Measurements from ENCODE around the gene CACNG5. TPM values are rescaled to one million over a fixed set of nuclear protein-coding genes. Genes with fewer than 3 reads are reported as not detected.

Gene CACNG5
- not detected in 2 replicates for total RNA-seq

GRCh38 chr17:66834919-66835454 is at the start of gene CACNG5:
CACNG5 (plus strand) TSS chr17:66835117; CDS start chr17:66877333, 42,216 bp downstream.
- intact Hi-C loops (cut with micrococcal nuclease) = no loop called here

- intact Hi-C loops (cut with micrococcal nuclease) = no loop called here
Observed at GRCh38 chr17:66786107-66786506, 48.8 kb upstream of the CACNG5 start.

GRCh38 chr17:66787914-66788313 is 47.0 kb upstream of the CACNG5 start:
- intact Hi-C loops (cut with micrococcal nuclease) = no loop called here

- intact Hi-C loops (cut with micrococcal nuclease) = no loop called here
Observed at GRCh38 chr17:66789093-66789492, 45.8 kb upstream of the CACNG5 start.

GRCh38 chr17:66789961-66790437 is 44.9 kb upstream of the CACNG5 start:
- intact Hi-C loops (cut with micrococcal nuclease) = no loop called here

GRCh38 chr17:66790501-66791061 is 44.3 kb upstream of the CACNG5 start:
- intact Hi-C loops (cut with micrococcal nuclease) = no loop called here

- intact Hi-C loops (cut with micrococcal nuclease) = no loop called here
Observed at GRCh38 chr17:66791347-66791746, 43.6 kb upstream of the CACNG5 start.

- intact Hi-C loops (cut with micrococcal nuclease) = no loop called here
Observed at GRCh38 chr17:66793814-66794213, 41.1 kb upstream of the CACNG5 start.

GRCh38 chr17:66795486-66795885 is 39.4 kb upstream of the CACNG5 start:
- intact Hi-C loops (cut with micrococcal nuclease) = no loop called here

- intact Hi-C loops (cut with micrococcal nuclease) = no loop called here
Observed at GRCh38 chr17:66799849-66800537, 34.9 kb upstream of the CACNG5 start.

- intact Hi-C loops (cut with micrococcal nuclease) = no loop called here
Observed at GRCh38 chr17:66803474-66803951, 31.4 kb upstream of the CACNG5 start.

GRCh38 chr17:66805567-66805966 is 29.4 kb upstream of the CACNG5 start:
- intact Hi-C loops (cut with micrococcal nuclease) = no loop called here

GRCh38 chr17:66807182-66807581 is 27.7 kb upstream of the CACNG5 start:
- intact Hi-C loops (cut with micrococcal nuclease) = no loop called here

- intact Hi-C loops (cut with micrococcal nuclease) = no loop called here
Observed at GRCh38 chr17:66809408-66809807, 25.5 kb upstream of the CACNG5 start.

- intact Hi-C loops (cut with micrococcal nuclease) = no loop called here
Observed at GRCh38 chr17:66810951-66811682, 23.8 kb upstream of the CACNG5 start.

- intact Hi-C loops (cut with micrococcal nuclease) = no loop called here
Observed at GRCh38 chr17:66811683-66812054, 23.2 kb upstream of the CACNG5 start.

GRCh38 chr17:66812571-66812970 is 22.3 kb upstream of the CACNG5 start:
- intact Hi-C loops (cut with micrococcal nuclease) = no loop called here

- intact Hi-C loops (cut with micrococcal nuclease) = no loop called here
Observed at GRCh38 chr17:66813296-66813695, 21.6 kb upstream of the CACNG5 start.

- intact Hi-C loops (cut with micrococcal nuclease) = no loop called here
Observed at GRCh38 chr17:66814026-66814425, 20.9 kb upstream of the CACNG5 start.

GRCh38 chr17:66814570-66814969 is 20.3 kb upstream of the CACNG5 start:
- intact Hi-C loops (cut with micrococcal nuclease) = no loop called here

GRCh38 chr17:66817750-66818149 is 17.2 kb upstream of the CACNG5 start:
- intact Hi-C loops (cut with micrococcal nuclease) = no loop called here

- intact Hi-C loops (cut with micrococcal nuclease) = no loop called here
Observed at GRCh38 chr17:66819466-66819865, 15.5 kb upstream of the CACNG5 start.
